ENCODE results near the gene EVI5L. TPM values are rescaled to one million over a fixed set of nuclear protein-coding genes. Genes with fewer than 3 reads are reported as not detected.

Gene EVI5L
- total and polyA plus RNA-seq, 2 of the 8 experiments (the other 6 are each of a cell fraction or from before 2014, with no cell fraction given) = 7.2 to 11.0 TPM

DNA sequence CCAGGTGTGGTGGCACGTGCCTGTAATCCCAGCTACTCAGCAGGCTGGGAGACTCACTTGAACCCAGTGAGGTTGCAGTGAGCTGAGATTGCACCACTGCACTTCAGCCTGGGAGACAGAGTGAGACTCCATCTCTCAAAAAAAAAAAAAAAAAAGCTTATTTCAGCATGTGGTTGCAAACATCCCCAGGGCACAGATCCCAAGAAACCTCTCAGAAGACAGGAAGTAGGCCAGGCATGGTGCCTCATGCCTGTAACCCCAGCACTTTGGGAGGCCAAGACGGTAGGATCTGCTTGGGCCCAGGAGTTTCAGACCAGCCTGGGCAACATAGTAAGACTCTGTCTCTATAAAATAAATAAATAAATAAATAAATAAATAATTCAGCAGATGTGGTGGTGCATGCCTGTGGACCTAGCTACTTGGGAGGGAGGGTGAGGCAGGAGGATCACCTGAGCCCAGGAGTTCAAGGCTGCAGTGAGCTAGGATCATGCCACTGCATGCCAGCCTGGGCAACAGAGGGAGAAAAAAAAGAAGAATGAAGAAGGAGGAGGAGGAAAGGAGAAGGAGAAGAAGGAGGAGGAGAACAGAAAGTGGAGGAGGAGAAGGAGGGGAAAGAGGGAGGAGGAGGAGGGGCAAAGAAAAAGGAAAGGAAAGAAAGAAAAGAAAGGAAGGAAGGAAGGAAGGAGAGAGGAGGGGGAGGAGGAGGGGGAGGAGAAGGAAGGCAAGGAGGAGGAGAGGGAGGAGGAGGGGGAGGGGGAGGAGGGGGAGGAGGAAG, 54.0 kb downstream of the EVI5L start:
- Histone ChIP-seq H3K14ac (ENCODE audit: insufficient read length) (no peak overlapping the region), H3K9me3 (ENCODE audit: insufficient read depth in 2 of 2, low read depth in 1 of 2, low read length in 1 of 2) (no peaks in the 10 kb centered on the region), H2AK5ac (ENCODE audit: low read depth, low read length) (no peak overlapping the region), H3K27ac (ENCODE audit: low read depth, low read length) (no peak overlapping the region), H3K4me2 (ENCODE audit: insufficient read depth in 1 of 2, low read depth in 2 of 2, low read length in 2 of 2) (no peak overlapping the region), H3K4ac (replicated peaks; ENCODE audit: insufficient read length, low read depth, low read length) (no peak overlapping the region), H4K91ac (replicated peaks; ENCODE audit: insufficient read length, low read length) (no peak overlapping the region), H4K5ac (ENCODE audit: insufficient read length, low read depth, low read length) (no peak overlapping the region), H4K20me1 (replicated peaks in 1 of 2; ENCODE audit: control insufficient read depth in 1 of 2, insufficient read depth in 2 of 2, low read length in 2 of 2) (no peaks in the 10 kb centered on the region), H3K36me3 (ENCODE audit: control insufficient read depth in 2 of 4, insufficient read depth in 4 of 4, low read length in 3 of 4) (no peaks in the 10 kb centered on the region), H3K27me3 (replicated peaks in 1 of 4; ENCODE audit: control insufficient read depth in 3 of 4, extremely low read depth in 1 of 4, insufficient read depth in 3 of 4, low read length in 3 of 4) (peaks cover 0 to 4% (median 3%) of the 10 kb centered on the region in 4 experiments; a peak in 4 of 7 replicates), H2BK5ac (ENCODE audit: low read depth, low read length) (no peak overlapping the region), H2BK15ac (ENCODE audit: low read length) (no peak overlapping the region), H3K4me1 (replicated peaks in 1 of 4; ENCODE audit: control insufficient read depth in 3 of 4, insufficient read depth in 4 of 4, low read length in 3 of 4) (peaks cover 0 to 7% (median 5%) of the 10 kb centered on the region in 4 experiments; a peak in 4 of 7 replicates), H3K9ac (replicated peaks in 1 of 4; ENCODE audit: extremely low read depth in 1 of 4, low read depth in 3 of 4, low read length in 3 of 4) (no peak overlapping the region), H2AFZ (ENCODE audit: low read length) (no peak overlapping the region), H2BK20ac (ENCODE audit: low read length) (no peak overlapping the region), H4K8ac (ENCODE audit: extremely low read depth, insufficient read depth, low read length) (no peak overlapping the region), H3K79me1 (ENCODE audit: low read depth, low read length) (no peaks in the 10 kb centered on the region), H3K23me2 (ENCODE audit: low read depth, low read length) (peaks cover 6% of the 10 kb centered on the region; the same call in 1 of the 2 replicates), H3K18ac (ENCODE audit: extremely low read depth, low read length) (no peak overlapping the region), H2BK12ac (ENCODE audit: low read depth, low read length) (no peak overlapping the region), H3K79me2 (ENCODE audit: control insufficient read depth in 1 of 2, insufficient read depth in 2 of 2, low read length in 2 of 2) (no peaks in the 10 kb centered on the region), H2BK120ac (replicated peaks; ENCODE audit: low read depth, low read length) (no peak overlapping the region), H3K23ac (ENCODE audit: insufficient read length) (no peak overlapping the region), H3K4me3 (ENCODE audit: extremely low read depth in 1 of 4, insufficient read depth in 2 of 4, low read depth in 3 of 4, low read length in 4 of 4) (no peak overlapping the region), H3K56ac (replicated peaks; ENCODE audit: insufficient read length, low read depth, low read length) (no peak overlapping the region)
- no peak for DNase-seq (ENCODE audit: low read depth in 1 of 2, low spot score in 2 of 2)
- POLR2A ChIA-PET (ENCODE audit: partially characterized antibody) = interaction anchor here (0.9 to 1.5 kb wide), 8 partner anchors 9 to 59 kb away, joined by 3 to 5 read pairs (median 3); partner anchors contain the start of genes PRR36 and TIMM44
- no peak for FAIRE-seq
- CTCF ChIA-PET (ENCODE audit: partially characterized antibody) = interaction anchor here (1.3 to 2.1 kb wide), 5 partner anchors 15 to 52 kb away, joined by 4 to 6 read pairs (median 4); no protein-coding TSS in a partner anchor
- WGBS, 2 experiments (ENCODE audit: extremely low coverage in 1 of 2, insufficient coverage in 1 of 2, insufficient read length in 1 of 2, insufficient replicate concordance in 2 of 2, low coverage in 1 of 2, low lambda C conversion rate in 2 of 2, missing lambda C conversion rate in 1 of 2) = 79% methylated on average over 2 of the region's 2 CpGs; no CpG with 5 or more reads in 1 of the 2 experiments
- TF ChIP-seq CTBP2 (IDR thresholded peaks at IDR 0.05; ENCODE audit: borderline replicate concordance, insufficient read depth, insufficient read length, low read length) = no peak
- TF ChIP-seq GABPA (IDR thresholded peaks at IDR 0.05; ENCODE audit: borderline replicate concordance, insufficient read depth, low read length) = no peak
- no peak for TF ChIP-seq POU5F1 (IDR thresholded peaks at IDR 0.05; ENCODE audit: low read depth, low read length)
- TF ChIP-seq RAD21 (IDR thresholded peaks at IDR 0.05 in 1 of 2, conservative IDR thresholded peaks at IDR 0.05 in 1 of 2; ENCODE audit: low read depth in 2 of 2, low read length in 2 of 2) = no peak
- TF ChIP-seq CHD2 (IDR thresholded peaks at IDR 0.05; ENCODE audit: low read length) = no peak
- no peak for TF ChIP-seq TCF12 (IDR thresholded peaks at IDR 0.05; ENCODE audit: low read depth, low read length)
- TF ChIP-seq SIX5 (IDR thresholded peaks at IDR 0.05; ENCODE audit: low read depth, low read length) = no peak
- TF ChIP-seq SP1 (IDR thresholded peaks at IDR 0.05; ENCODE audit: low read depth, low read length) = no peak
- no peak for TF ChIP-seq BCL11A (IDR thresholded peaks at IDR 0.05; ENCODE audit: low read depth in 2 of 2, low read length in 2 of 2)
- no peak for TF ChIP-seq ATF2 (IDR thresholded peaks at IDR 0.05; ENCODE audit: low read length)
- TF ChIP-seq SIRT6 (IDR thresholded peaks at IDR 0.05; ENCODE audit: low read length) = no peak
